ENCODE data around the gene HEPACAM2. TPM values are rescaled to one million over a fixed set of nuclear protein-coding genes. Genes with fewer than 3 reads are reported as not detected.

Gene HEPACAM2
- total RNA-seq, 4 donors from 2014 or later: not detected

DNA sequence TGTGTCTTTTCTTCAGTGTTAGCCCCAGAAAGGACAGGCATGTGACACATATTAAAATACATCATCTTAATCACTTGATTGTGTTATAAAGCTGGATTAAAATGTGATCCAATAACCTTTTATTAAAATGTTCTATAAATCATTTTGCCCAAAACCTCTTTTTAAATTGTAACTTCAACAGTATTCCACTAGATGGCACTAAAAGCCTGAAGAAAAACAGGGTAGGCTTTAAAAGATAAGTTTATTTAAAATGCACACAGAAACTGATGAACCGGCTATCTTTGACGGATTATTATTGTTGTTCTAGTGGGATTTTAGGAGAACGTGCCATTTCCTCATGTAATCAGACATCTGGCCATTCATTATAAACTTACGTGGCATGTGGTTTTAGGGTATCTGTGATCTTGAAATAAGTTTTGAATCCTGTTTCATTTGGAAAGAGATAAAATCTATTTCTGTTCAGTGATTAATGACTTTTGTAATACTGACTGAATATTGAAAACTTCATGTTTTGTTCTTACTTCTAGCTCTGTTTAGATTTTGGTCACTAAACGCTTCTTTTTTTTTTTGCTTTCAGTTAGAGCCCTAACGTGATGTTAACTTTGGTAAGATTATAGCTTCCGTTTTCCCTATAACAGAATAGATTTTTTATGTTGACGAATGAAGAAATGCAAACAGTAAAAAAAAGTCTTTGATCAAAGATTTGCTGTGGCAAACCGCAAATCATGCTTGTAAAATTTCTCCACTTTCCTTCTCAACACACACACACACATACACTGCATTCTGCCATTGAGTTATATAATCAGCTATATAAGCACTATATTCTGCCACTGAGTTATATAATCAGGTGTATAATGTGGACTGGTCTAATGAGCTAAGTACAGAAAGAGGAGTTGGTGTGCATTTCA, 19.5 kb upstream of the HEPACAM2 start:
- H3K9me3 ChIP-seq: no peaks in the 10 kb centered on the region
- peaks cover 0 to 6% (median under 1%) of the 10 kb centered on the region in 4 donors for H3K36me3 ChIP-seq
- peaks cover 0 to 5% (median 2%) of the 10 kb centered on the region in 4 donors for H3K4me1 ChIP-seq
- TF ChIP-seq EP300 (IDR thresholded peaks at IDR 0.05): no peak
- TF ChIP-seq POLR2AphosphoS5 (IDR thresholded peaks at IDR 0.05): no peak
- TF ChIP-seq, protein P1, sequence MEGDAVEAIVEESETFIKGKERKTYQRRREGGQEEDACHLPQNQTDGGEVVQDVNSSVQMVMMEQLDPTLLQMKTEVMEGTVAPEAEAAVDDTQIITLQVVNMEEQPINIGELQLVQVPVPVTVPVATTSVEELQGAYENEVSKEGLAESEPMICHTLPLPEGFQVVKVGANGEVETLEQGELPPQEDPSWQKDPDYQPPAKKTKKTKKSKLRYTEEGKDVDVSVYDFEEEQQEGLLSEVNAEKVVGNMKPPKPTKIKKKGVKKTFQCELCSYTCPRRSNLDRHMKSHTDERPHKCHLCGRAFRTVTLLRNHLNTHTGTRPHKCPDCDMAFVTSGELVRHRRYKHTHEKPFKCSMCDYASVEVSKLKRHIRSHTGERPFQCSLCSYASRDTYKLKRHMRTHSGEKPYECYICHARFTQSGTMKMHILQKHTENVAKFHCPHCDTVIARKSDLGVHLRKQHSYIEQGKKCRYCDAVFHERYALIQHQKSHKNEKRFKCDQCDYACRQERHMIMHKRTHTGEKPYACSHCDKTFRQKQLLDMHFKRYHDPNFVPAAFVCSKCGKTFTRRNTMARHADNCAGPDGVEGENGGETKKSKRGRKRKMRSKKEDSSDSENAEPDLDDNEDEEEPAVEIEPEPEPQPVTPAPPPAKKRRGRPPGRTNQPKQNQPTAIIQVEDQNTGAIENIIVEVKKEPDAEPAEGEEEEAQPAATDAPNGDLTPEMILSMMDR (IDR thresholded peaks at IDR 0.05): peak; percentile 57 to 64 (median 57)
- 46% methylated on average over 9 of the region's 9 CpGs for WGBS
- H3K27me3 ChIP-seq: no peaks in the 10 kb centered on the region
- no peak overlapping the region for H3K27ac ChIP-seq (replicated peaks in 1 of 4)
- intact Hi-C loops (cut with DNase I): no loop called here
- no peak for DNase-seq (ENCODE audit: extremely low spot score)
- H3K4me3 ChIP-seq: peak overlapping the region in 3 of 4 donors; percentile 12 to 30 (median 24)

DNA sequence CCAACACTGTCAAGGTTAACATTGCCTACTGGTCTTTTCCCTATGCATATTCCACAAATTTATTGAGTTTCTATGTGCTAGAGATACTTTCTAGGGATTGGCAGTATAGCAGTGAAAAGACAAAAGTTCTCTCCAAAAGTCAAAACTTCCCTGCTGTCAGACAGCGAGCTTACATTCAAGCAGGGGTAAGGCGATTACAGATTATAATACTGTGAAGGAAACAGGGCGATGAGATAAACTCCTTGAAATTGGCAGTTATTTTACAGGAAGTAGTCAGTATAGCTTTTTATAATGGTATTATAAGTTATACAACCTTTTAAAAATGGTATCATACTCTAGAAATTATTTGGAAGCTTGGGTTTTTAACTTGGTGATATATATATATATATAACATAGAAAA, 15.8 kb upstream of the HEPACAM2 start:
- no peaks in the 10 kb centered on the region for H3K27me3 ChIP-seq
- no peak overlapping the region for H3K4me3 ChIP-seq
- WGBS: 92% methylated on average over 3 of the region's 3 CpGs
- H3K36me3 ChIP-seq: peaks cover 0 to 6% (median 2%) of the 10 kb centered on the region in 4 donors
- intact Hi-C loops (cut with DNase I): no loop called here
- H3K9me3 ChIP-seq: no peaks in the 10 kb centered on the region
- TF ChIP-seq POLR2A (IDR thresholded peaks at IDR 0.05; ENCODE audit: low read depth): no peak
- no peak for TF ChIP-seq EP300 (IDR thresholded peaks at IDR 0.05)
- TF ChIP-seq POLR2AphosphoS5 (IDR thresholded peaks at IDR 0.05): no peak
- TF ChIP-seq, protein P1 (IDR thresholded peaks at IDR 0.05): no peak
- H3K4me1 ChIP-seq: peaks cover 0 to 5% (median 2%) of the 10 kb centered on the region in 4 donors
- H3K27ac ChIP-seq (replicated peaks in 1 of 4): no peak overlapping the region
- DNase-seq (ENCODE audit: extremely low spot score): no peak

DNA sequence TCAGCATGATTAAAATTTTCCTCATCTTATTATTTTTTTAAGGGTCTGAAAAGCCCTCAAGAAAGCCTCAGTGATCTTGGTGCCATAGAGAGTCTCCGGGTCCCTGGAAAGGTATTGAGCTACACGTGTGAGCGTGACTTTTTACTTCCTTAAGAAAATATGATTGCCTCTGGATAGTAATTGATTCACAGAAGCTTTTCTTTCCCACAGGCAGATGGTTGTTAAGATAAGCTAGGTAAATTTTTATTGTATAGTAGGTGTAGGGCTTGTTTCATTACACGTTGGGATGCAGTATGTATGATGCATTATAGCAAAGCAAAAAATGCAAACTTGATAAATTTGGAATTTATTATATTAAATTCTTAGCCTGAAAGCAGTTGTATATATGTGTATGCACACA, 13.6 kb upstream of the HEPACAM2 start:
- H3K9me3 ChIP-seq: no peaks in the 10 kb centered on the region
- H3K27ac ChIP-seq (replicated peaks in 1 of 4): no peak overlapping the region
- no peak overlapping the region for H3K4me3 ChIP-seq
- no peaks in the 10 kb centered on the region for H3K27me3 ChIP-seq
- WGBS: 82% methylated on average over 4 of the region's 4 CpGs
- DNase-seq (ENCODE audit: extremely low spot score): no peak
- intact Hi-C loops (cut with DNase I): no loop called here
- H3K4me1 ChIP-seq: no peaks in the 10 kb centered on the region
- peaks cover 0 to 6% (median 2%) of the 10 kb centered on the region in 4 donors for H3K36me3 ChIP-seq
- no peak for TF ChIP-seq POLR2AphosphoS5 (IDR thresholded peaks at IDR 0.05)
- TF ChIP-seq EP300 (IDR thresholded peaks at IDR 0.05): no peak
- TF ChIP-seq, protein P1 (IDR thresholded peaks at IDR 0.05): no peak
- no peak for TF ChIP-seq POLR2A (IDR thresholded peaks at IDR 0.05; ENCODE audit: low read depth)

DNA sequence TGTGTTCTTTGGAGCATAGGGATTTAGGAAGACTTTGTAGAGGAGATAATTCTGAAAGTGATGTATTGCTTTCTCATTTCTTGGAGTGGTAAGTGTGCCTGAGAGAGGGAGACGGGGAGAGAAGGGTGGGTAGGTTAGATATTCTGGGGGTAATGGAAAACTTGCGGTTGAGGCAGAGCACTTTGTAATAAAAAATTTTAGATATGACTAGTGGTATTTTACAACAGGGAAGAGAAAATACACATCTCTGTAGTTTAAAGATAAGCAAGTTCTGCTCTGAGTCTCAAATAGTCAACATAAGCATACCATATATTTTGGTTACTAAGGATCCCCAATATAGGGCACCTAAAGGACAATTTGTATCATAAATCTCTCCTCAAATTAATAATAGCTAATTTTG, 12.5 kb upstream of the HEPACAM2 start:
- Histone ChIP-seq H3K27ac (replicated peaks in 1 of 4) (no peak overlapping the region), H3K9me3 (no peaks in the 10 kb centered on the region), H3K36me3 (peaks cover 0 to 6% (median 2%) of the 10 kb centered on the region in 4 donors), H3K27me3 (no peaks in the 10 kb centered on the region), H3K4me1 (peaks cover 0 to 5% (median 3%) of the 10 kb centered on the region in 4 donors), H3K4me3 (no peak overlapping the region)
- 87% methylated on average over 2 of the region's 2 CpGs for WGBS
- intact Hi-C loops (cut with DNase I): no loop called here
- TF ChIP-seq, protein P1 (IDR thresholded peaks at IDR 0.05): no peak
- no peak for TF ChIP-seq POLR2AphosphoS5 (IDR thresholded peaks at IDR 0.05)
- no peak for TF ChIP-seq EP300 (IDR thresholded peaks at IDR 0.05)
- TF ChIP-seq POLR2A (IDR thresholded peaks at IDR 0.05; ENCODE audit: low read depth): no peak
- DNase-seq (ENCODE audit: extremely low spot score): no peak
